ENCODE measurements around the gene APOB. TPM values are rescaled to one million over a fixed set of nuclear protein-coding genes. Genes with fewer than 3 reads are reported as not detected.
A peak's percentile ranks its signal among the peaks of the same experiment; 100 is the strongest.

Gene APOB
- total and polyA plus RNA-seq, 2 of the 13 experiments (the other 11 are each of a cell fraction or from before 2014, with no cell fraction given), result 1,569 to 2,515 TPM

DNA sequence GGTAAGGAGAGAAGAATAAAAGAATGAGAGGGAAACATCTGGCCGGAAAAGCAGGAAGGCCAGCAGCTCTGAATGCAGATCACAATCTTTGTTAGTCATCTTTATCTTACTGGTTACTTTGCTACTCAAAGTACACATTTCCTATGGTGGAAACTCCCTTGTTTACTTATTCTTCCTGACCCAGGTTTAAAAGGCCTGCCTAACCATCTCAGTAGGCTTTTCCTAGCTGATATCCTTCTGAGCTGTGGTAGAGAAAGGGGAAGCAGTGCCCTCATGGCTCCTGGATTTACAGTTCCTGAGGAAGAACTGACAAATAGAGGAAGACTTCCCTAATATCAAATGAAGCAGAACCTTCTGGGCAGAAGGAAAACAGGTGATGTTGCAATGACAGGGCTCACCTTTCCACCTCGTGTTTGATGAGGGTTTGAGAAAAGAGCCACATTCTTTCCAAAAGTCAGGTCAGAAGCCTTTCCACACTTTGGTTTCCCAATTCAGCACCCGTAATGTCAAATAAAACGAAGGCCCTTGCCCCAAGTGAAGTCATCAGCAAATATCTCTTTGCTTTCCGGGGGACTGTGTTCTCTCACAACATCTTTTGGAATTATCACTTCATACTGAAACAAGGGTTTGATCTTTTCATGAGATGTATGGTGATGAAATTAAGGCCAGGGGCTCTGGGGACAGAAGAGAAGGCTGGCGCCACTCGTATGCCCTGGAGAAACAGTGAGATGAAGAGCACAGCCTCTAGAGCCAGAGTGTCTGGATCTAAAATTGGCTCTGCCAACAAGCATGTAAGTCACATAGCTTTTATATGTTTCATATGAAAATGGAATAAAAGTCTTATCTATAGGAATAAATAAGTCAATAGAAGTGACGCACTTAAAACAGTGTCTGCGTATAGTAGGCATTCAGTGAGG lies 26.7 kb upstream of the APOB start (continued):
- TF ChIP-seq, protein P1, sequence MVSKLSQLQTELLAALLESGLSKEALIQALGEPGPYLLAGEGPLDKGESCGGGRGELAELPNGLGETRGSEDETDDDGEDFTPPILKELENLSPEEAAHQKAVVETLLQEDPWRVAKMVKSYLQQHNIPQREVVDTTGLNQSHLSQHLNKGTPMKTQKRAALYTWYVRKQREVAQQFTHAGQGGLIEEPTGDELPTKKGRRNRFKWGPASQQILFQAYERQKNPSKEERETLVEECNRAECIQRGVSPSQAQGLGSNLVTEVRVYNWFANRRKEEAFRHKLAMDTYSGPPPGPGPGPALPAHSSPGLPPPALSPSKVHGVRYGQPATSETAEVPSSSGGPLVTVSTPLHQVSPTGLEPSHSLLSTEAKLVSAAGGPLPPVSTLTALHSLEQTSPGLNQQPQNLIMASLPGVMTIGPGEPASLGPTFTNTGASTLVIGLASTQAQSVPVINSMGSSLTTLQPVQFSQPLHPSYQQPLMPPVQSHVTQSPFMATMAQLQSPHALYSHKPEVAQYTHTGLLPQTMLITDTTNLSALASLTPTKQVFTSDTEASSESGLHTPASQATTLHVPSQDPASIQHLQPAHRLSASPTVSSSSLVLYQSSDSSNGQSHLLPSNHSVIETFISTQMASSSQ (IDR thresholded peaks at IDR 0.05; ENCODE audit: low read depth), result peak; percentile 68
- TF ChIP-seq, protein P1 (CRISPR knock-in tag; IDR thresholded peaks at IDR 0.05; ENCODE audit: borderline replicate concordance), result peak; percentile 81; the same call in 1 of the 2 replicates
- TF ChIP-seq, protein P2, sequence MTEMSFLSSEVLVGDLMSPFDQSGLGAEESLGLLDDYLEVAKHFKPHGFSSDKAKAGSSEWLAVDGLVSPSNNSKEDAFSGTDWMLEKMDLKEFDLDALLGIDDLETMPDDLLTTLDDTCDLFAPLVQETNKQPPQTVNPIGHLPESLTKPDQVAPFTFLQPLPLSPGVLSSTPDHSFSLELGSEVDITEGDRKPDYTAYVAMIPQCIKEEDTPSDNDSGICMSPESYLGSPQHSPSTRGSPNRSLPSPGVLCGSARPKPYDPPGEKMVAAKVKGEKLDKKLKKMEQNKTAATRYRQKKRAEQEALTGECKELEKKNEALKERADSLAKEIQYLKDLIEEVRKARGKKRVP (CRISPR knock-in tag; IDR thresholded peaks at IDR 0.05), result peak in 1 of 2 experiments; percentile 70; a peak in 2 of 4 replicates
- peak; percentile 96 for TF ChIP-seq SAP130 (CRISPR knock-in tag; IDR thresholded peaks at IDR 0.05; ENCODE audit: low read depth)
- no peak for TF ChIP-seq ZNF253 (CRISPR knock-in tag; IDR thresholded peaks at IDR 0.05; ENCODE audit: borderline replicate concordance)
- no peak; the same call in 1 of the 2 replicates for TF ChIP-seq ZNF788 (CRISPR knock-in tag; IDR thresholded peaks at IDR 0.05; ENCODE audit: borderline replicate concordance)
- no peak; the same call in 1 of the 2 replicates for TF ChIP-seq CHD4 (IDR thresholded peaks at IDR 0.05; ENCODE audit: borderline replicate concordance, low read length)
- TF ChIP-seq MEIS2 (CRISPR knock-in tag; IDR thresholded peaks at IDR 0.05), result peak; percentile 72; the same call in 1 of the 2 replicates
- peak; percentile 62; the same call in 1 of the 2 replicates for TF ChIP-seq ZNF780A (CRISPR knock-in tag; IDR thresholded peaks at IDR 0.05)
- 0 out of 2 replicates have a peak, but pooled peaks have one; percentile 28 for TF ChIP-seq SAFB2 (CRISPR knock-in tag; IDR thresholded peaks at IDR 0.05; ENCODE audit: borderline replicate concordance, low read depth)
- TF ChIP-seq RBM22 (optimal IDR thresholded peaks at IDR 0.05; ENCODE audit: low read length), result peak; percentile 80
- TF ChIP-seq, protein P3, sequence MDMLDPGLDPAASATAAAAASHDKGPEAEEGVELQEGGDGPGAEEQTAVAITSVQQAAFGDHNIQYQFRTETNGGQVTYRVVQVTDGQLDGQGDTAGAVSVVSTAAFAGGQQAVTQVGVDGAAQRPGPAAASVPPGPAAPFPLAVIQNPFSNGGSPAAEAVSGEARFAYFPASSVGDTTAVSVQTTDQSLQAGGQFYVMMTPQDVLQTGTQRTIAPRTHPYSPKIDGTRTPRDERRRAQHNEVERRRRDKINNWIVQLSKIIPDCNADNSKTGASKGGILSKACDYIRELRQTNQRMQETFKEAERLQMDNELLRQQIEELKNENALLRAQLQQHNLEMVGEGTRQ (IDR thresholded peaks at IDR 0.05; ENCODE audit: low read depth, low read length), result no peak
- TF ChIP-seq, protein P3 (CRISPR knock-in tag; IDR thresholded peaks at IDR 0.05; ENCODE audit: borderline replicate concordance), result no peak
- TF ChIP-seq ZNF282 (IDR thresholded peaks at IDR 0.05; ENCODE audit: partially characterized antibody), result no peak
- TF ChIP-seq ZNF589 (CRISPR knock-in tag; conservative IDR thresholded peaks at IDR 0.05), result no peak
- 0 out of 2 replicates have a peak, but pooled peaks have one; percentile 49 for TF ChIP-seq BORCS8-MEF2B (CRISPR knock-in tag; IDR thresholded peaks at IDR 0.05)
- no peak for TF ChIP-seq GTF2F1 (IDR thresholded peaks at IDR 0.05; ENCODE audit: low read length)

All from HepG2 (cell line).